Ectodermal cell (in vitro differentiated cells): ENCODE results near the gene SLITRK1.

Experiments
- H3K27ac ChIP-seq: 2 replicates; pipeline ENCODE4 v1.7.0; 2013; ENCODE audit warnings: mild to moderate bottlenecking, low read depth, low read length; ENCODE audit not compliant: insufficient read depth, poor library complexity, severe bottlenecking
- H3K27me3 ChIP-seq: 2 replicates; pipeline ENCODE4 v1.7.0; 2013; ENCODE audit warnings: mild to moderate bottlenecking, low read length; ENCODE audit not compliant: insufficient read depth, control insufficient read depth, poor library complexity, severe bottlenecking
- H3K36me3 ChIP-seq: one replicate; pipeline ENCODE4 v1.7.0; 2013; ENCODE audit warnings: low read length; ENCODE audit not compliant: control insufficient read depth, insufficient read depth
- H3K4me1 ChIP-seq: one replicate; pipeline ENCODE4 v1.7.0; 2013; ENCODE audit warnings: low read length; ENCODE audit not compliant: control insufficient read depth, insufficient read depth
- H3K4me3 ChIP-seq: 2 replicates; pipeline ENCODE4 v1.7.0; 2013; ENCODE audit warnings: low read depth, low read length, control low read depth; ENCODE audit not compliant: insufficient read depth
- H3K9me3 ChIP-seq: 2 replicates; pipeline ENCODE4 v1.7.0; 2013; ENCODE audit warnings: mild to moderate bottlenecking, low read length, moderate library complexity; ENCODE audit not compliant: control insufficient read depth
- WGBS, 2 experiments: methylation state at CpG; one replicate each; pipeline ENCODE4 v1.1.7; 2013; ENCODE audit warnings: missing lambda C conversion rate in 2 of 2; 5-methylcytosine and 5-hydroxymethylcytosine counted together

The SLITRK1 gene

DNA sequence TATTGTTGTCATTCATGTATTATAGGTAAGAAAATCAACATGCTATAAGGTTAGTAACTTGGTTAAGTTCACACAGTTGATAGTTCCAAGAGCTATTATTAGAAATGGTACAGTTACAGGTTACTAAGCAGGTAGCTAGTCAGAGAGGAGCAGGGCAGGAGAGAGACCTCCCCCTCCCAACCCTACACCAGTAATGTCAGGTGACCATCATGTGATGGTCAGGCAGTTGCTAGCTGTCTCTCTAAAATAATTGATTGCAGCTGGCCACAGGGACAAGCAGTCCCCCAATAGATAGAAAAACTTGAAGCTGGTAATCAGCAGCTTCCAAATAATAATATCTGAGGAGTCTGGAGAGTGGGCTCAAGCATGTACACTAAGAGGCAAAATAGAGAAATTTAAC is 14.6 kb downstream of the SLITRK1 start:
- H3K36me3 ChIP-seq, result no peaks in the 10 kb centered on the region
- no peak overlapping the region for H3K27ac ChIP-seq
- H3K4me1 ChIP-seq, result no peaks in the 10 kb centered on the region
- no peak overlapping the region for H3K4me3 ChIP-seq
- H3K27me3 ChIP-seq, result no peaks in the 10 kb centered on the region
- H3K9me3 ChIP-seq, result no peaks in the 10 kb centered on the region

GRCh38 chr13:83865161-83866137 is 16.8 kb downstream of the SLITRK1 start:
- H3K27me3 ChIP-seq, result no peaks in the 10 kb centered on the region
- H3K27ac ChIP-seq, result no peak overlapping the region
- H3K9me3 ChIP-seq, result no peaks in the 10 kb centered on the region
- H3K4me3 ChIP-seq, result no peak overlapping the region
- WGBS, 2 experiments, result 95 to 100% methylated on average over 1 to 5 of the region's 5 CpGs
- no peaks in the 10 kb centered on the region for H3K36me3 ChIP-seq
- no peaks in the 10 kb centered on the region for H3K4me1 ChIP-seq

- no peaks in the 10 kb centered on the region for H3K4me1 ChIP-seq
- no peaks in the 10 kb centered on the region for H3K27me3 ChIP-seq
- WGBS, 2 experiments, result 75 to 93% methylated on average over 3 of the region's 3 CpGs
- H3K36me3 ChIP-seq, result no peaks in the 10 kb centered on the region
- H3K4me3 ChIP-seq, result no peak overlapping the region
- H3K27ac ChIP-seq, result no peak overlapping the region
- H3K9me3 ChIP-seq, result no peaks in the 10 kb centered on the region
Measured at GRCh38 chr13:83853771-83854170, 28.5 kb downstream of the SLITRK1 start.

GRCh38 chr13:83845106-83845505 is 37.2 kb downstream of the SLITRK1 start:
- Histone ChIP-seq H3K9me3 (no peaks in the 10 kb centered on the region), H3K4me3 (no peak overlapping the region), H3K27me3 (no peaks in the 10 kb centered on the region), H3K27ac (no peak overlapping the region), H3K36me3 (no peaks in the 10 kb centered on the region), H3K4me1 (peaks cover 3% of the 10 kb centered on the region)
- 67 to 93% methylated on average over 1 to 2 of the region's 2 CpGs for WGBS, 2 experiments

DNA sequence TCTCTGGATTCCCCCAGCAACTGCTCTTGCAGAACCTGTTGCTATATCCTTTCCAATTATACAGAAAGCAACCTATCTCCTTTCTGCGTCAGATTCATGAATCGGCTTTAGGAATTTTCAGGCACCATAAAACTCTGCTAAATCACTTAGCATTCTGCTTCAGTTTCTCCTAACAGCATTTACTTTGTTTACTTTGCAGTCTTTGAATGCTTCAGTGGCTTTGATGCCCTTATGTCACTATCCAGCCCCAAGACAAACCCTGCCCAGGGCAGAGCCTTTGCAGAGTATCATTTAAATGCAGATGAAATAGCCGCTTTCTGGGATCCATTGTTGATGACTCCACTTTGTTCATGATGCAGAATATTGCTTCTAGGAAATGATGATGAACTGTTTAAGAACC is 43.1 kb downstream of the SLITRK1 start:
- Histone ChIP-seq H3K4me1 (peaks cover 11% of the 10 kb centered on the region), H3K27me3 (no peaks in the 10 kb centered on the region), H3K4me3 (no peak overlapping the region), H3K9me3 (no peaks in the 10 kb centered on the region), H3K27ac (no peak overlapping the region), H3K36me3 (no peaks in the 10 kb centered on the region)
- 15 to 36% methylated on average over 3 of the region's 3 CpGs for WGBS, 2 experiments

DNA sequence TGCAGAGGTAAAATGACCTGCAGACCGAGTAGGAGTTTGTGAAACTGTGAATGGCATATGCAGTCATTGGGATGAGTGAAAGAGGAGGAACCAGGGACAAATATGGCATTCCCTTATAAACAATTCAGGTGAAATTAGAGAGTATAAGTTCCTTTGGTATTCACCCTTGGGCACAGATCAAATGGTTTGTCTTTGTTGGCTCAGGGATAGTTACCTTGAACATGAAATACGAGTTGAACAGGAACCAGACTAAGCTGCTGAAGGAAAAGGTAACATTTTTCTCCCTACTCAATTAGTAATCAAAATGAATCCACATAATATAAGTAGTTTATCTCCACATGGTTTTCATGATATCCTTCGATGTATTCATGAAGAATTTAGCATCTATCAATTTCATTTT is 50.5 kb downstream of the SLITRK1 start:
- WGBS, 2 experiments, result 92 to 98% methylated on average over 2 to 3 of the region's 3 CpGs
- Histone ChIP-seq H3K27ac (no peak overlapping the region), H3K4me3 (no peak overlapping the region), H3K4me1 (no peaks in the 10 kb centered on the region), H3K27me3 (no peaks in the 10 kb centered on the region), H3K36me3 (no peaks in the 10 kb centered on the region), H3K9me3 (no peaks in the 10 kb centered on the region)

DNA sequence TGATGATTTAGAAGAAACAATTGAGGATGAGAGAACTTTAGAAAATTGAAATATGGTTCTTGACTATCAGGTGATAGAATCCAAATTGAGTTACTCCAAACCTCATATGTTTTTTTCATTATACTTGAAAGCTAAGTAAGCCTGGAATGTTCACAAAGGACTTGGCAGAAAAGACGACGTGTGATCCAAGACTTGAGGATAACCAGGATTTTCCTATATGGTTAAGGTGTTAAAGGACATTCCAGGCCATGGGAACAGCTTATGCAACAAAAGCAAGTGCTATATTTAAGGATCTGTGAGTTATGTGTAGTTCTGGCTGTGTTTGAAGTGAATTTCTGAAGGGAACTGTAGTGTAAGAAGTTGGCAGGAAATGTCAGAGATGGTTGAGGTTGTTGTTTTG is 52.5 kb downstream of the SLITRK1 start:
- Histone ChIP-seq H3K36me3 (no peaks in the 10 kb centered on the region), H3K9me3 (no peaks in the 10 kb centered on the region), H3K27me3 (no peaks in the 10 kb centered on the region), H3K4me3 (no peak overlapping the region), H3K4me1 (no peaks in the 10 kb centered on the region), H3K27ac (no peak overlapping the region)
- WGBS, 2 experiments, result 88 to 94% methylated on average over 2 of the region's 2 CpGs

GRCh38 chr13:83827338-83827737 is 54.9 kb downstream of the SLITRK1 start:
- no peak overlapping the region for H3K4me3 ChIP-seq
- H3K36me3 ChIP-seq, result no peaks in the 10 kb centered on the region
- no peaks in the 10 kb centered on the region for H3K4me1 ChIP-seq
- no peaks in the 10 kb centered on the region for H3K9me3 ChIP-seq
- H3K27ac ChIP-seq, result no peak overlapping the region
- H3K27me3 ChIP-seq, result no peaks in the 10 kb centered on the region
